K562 (cell line): ENCODE data around the gene LUZP4. TPM values are rescaled to one million over a fixed set of nuclear protein-coding genes. Genes with fewer than 3 reads are reported as not detected.

Experiments
- ATAC-seq: fragments of 200-7000 bp; cut with Tn5 transposase; 3 replicates; pipeline ENCODE4 v1.9.1; 2020; ENCODE audit warnings: moderate library complexity
- BruUV-seq: library from RNA; stranded (reverse); fragments of 400-500 nt; replicated peaks from 2 replicates; lab custom pipeline; 2021; lab: Mats Ljungman, UMichigan
- CTCF ChIA-PET: fragments of 300-600 bp; formaldehyde crosslinking; extraction: SDS; loops from one replicate; lab custom pipeline; 2021; ENCODE audit warnings: low intra/inter-chr PET ratio; lab: Yijun Ruan, JAX
- POLR2A ChIA-PET: fragments of 300-600, 350-650 bp; sonication (Branson Sonifier 250); formaldehyde crosslinking; extraction: SDS; loops from one replicate; lab custom pipeline; 2021; ENCODE audit warnings: antibody characterized with exemption, inconsistent platforms; lab: Yijun Ruan, JAX
- DNase-seq, 4 experiments: peaks; one replicate each; pipeline versions ENCODE4 v3.0.0 to v3.0.0-alpha.2; 2011 to 2018; ENCODE audit warnings: low spot score in 3 of 4, mixed read lengths in 3 of 4; ENCODE audit errors: extremely low read depth in 1 of 4
- FAIRE-seq: peaks from 2 replicates; lab custom pipeline; 2011; peaks lifted over from hg19 to GRCh38; lab: Jason Lieb, UNC
- H2AFZ ChIP-seq: 2 replicates; pipeline ENCODE4 v1.6.0; 2011; ENCODE audit warnings: low read depth, low read length, control low read depth, inconsistent platforms
- H3K27ac ChIP-seq: fragments of 200-600 bp; 3 replicates; pipeline ENCODE4 v1.8.0; 2011; ENCODE audit warnings: low read depth, mild to moderate bottlenecking, control low read depth, inconsistent platforms, low read length, moderate library complexity, mixed read lengths; ENCODE audit errors: extremely low read depth
- H3K27me3 ChIP-seq, 2 experiments: fragments of 300-600 bp in 1 of 2; 2 replicates in 1 of 2; 3 replicates in 1 of 2; pipeline versions ENCODE4 v1.6.0 to v1.8.0; 2011; ENCODE audit warnings: inconsistent platforms in 2 of 2, low read length in 2 of 2, mild to moderate bottlenecking in 1 of 2, mixed read lengths in 1 of 2, moderate library complexity in 1 of 2; ENCODE audit not compliant: control insufficient read depth in 2 of 2, insufficient read depth in 2 of 2
- H3K36me3 ChIP-seq: fragments of 300-600 bp; 3 replicates; pipeline ENCODE4 v1.8.0; 2011; ENCODE audit warnings: mild to moderate bottlenecking, low read length, inconsistent platforms; ENCODE audit not compliant: control insufficient read depth, insufficient read depth
- H3K4me1 ChIP-seq, 2 experiments: fragments of 200-600 bp in 1 of 2; replicated peaks in 1 of 2; 2 replicates in 1 of 2; 3 replicates in 1 of 2; pipeline versions ENCODE4 v1.5.1 to v1.8.0; 2011; ENCODE audit warnings: inconsistent platforms in 2 of 2, low read length in 2 of 2, mild to moderate bottlenecking in 1 of 2, mixed read lengths in 1 of 2, moderate library complexity in 1 of 2; ENCODE audit not compliant: control insufficient read depth in 2 of 2, insufficient read depth in 2 of 2
- H3K4me2 ChIP-seq: 2 replicates; pipeline ENCODE4 v1.6.1; 2011; ENCODE audit warnings: low read length, control low read depth, inconsistent platforms, mixed read lengths; ENCODE audit not compliant: insufficient read depth
- H3K4me3 ChIP-seq: fragments of 200-600 bp; sonication (generic), shearing (Covaris generic); 2 replicates; pipeline ENCODE4 v1.5.1; 2016; ENCODE audit warnings: control low read depth, inconsistent platforms
- H3K79me2 ChIP-seq: fragments of 200-600 bp; 3 replicates; pipeline ENCODE4 v1.8.0; 2011; ENCODE audit warnings: low read length, inconsistent platforms; ENCODE audit not compliant: control insufficient read depth, insufficient read depth
- H3K9ac ChIP-seq, 2 experiments: 2 replicates each; pipeline versions ENCODE4 v1.6.0 to v1.6.1; 2011; ENCODE audit warnings: low read depth in 2 of 2, low read length in 2 of 2, control low read depth in 1 of 2, inconsistent platforms in 1 of 2, mild to moderate bottlenecking in 1 of 2, mixed read lengths in 1 of 2; ENCODE audit not compliant: insufficient read depth in 1 of 2
- H3K9me1 ChIP-seq: one replicate; pipeline ENCODE4 v1.6.0; 2011; ENCODE audit warnings: inconsistent platforms, mild to moderate bottlenecking, low read length, moderate library complexity; ENCODE audit not compliant: control insufficient read depth, insufficient read depth
- H3K9me3 ChIP-seq: replicated peaks from 2 replicates; pipeline ENCODE4 v1.5.1; 2011; ENCODE audit warnings: low read depth, low read length, inconsistent platforms; ENCODE audit not compliant: control insufficient read depth, insufficient read depth
- H4K20me1 ChIP-seq: replicated peaks from 2 replicates; pipeline ENCODE4 v1.6.1; 2011; ENCODE audit warnings: low read length, inconsistent platforms, mixed read lengths; ENCODE audit not compliant: control insufficient read depth, insufficient read depth
- BCL6 ChIP-seq: fragments of 250-450 bp; sonication (Bioruptor Pico); IDR thresholded peaks from 2 replicates; pipeline ENCODE4 v1.4.0; 2020
- CTCF ChIP-seq, 3 experiments: IDR thresholded peaks in 2 of 3; conservative IDR thresholded peaks in 1 of 3; 2 replicates each; pipeline ENCODE4 v1.5.1; 2011 to 2012; ENCODE audit warnings: low read length in 3 of 3, mild to moderate bottlenecking in 3 of 3, control low read depth in 2 of 3, improper control_type of control experiment in 1 of 3, inconsistent platforms in 1 of 3, low read depth in 1 of 3, mixed read lengths in 1 of 3, moderate library complexity in 1 of 3; ENCODE audit not compliant: insufficient read depth in 2 of 3
- KAT8 ChIP-seq: fragments of 450-650 bp; IDR thresholded peaks from 2 replicates; pipeline ENCODE4 v1.6.1; 2016; ENCODE audit warnings: low read depth, mild to moderate bottlenecking
- MAX ChIP-seq: sonication (generic); formaldehyde crosslinking; IDR thresholded peaks from 2 replicates; pipeline ENCODE4 v1.9.0; 2022; ENCODE audit warnings: mild to moderate bottlenecking, missing genetic modification reagents
- MCM7 ChIP-seq, 2 experiments: fragments of 450-650 bp; IDR thresholded peaks; 2 replicates each; pipeline ENCODE4 v1.6.1; 2016 to 2018
- MYNN ChIP-seq, 2 experiments: sonication (generic); formaldehyde crosslinking in 1 of 2; IDR thresholded peaks; 2 replicates each; pipeline versions ENCODE4 v1.5.0 to v1.6.1; 2016 to 2020; ENCODE audit warnings: antibody characterized with exemption in 1 of 2, missing genetic modification reagents in 1 of 2
- RFX1 ChIP-seq: fragments of 450-650 bp; IDR thresholded peaks from 2 replicates; pipeline ENCODE4 v1.6.1; 2016; ENCODE audit warnings: mild to moderate bottlenecking, moderate library complexity
- TCF3 ChIP-seq: sonication (generic); formaldehyde crosslinking; IDR thresholded peaks from 2 replicates; pipeline ENCODE4 v1.4.0; 2020; ENCODE audit warnings: mild to moderate bottlenecking, missing genetic modification reagents
- USF1 ChIP-seq: sonication (generic); formaldehyde crosslinking; IDR thresholded peaks from 2 replicates; pipeline ENCODE4 v1.9.0; 2022; ENCODE audit warnings: mild to moderate bottlenecking, missing genetic modification reagents
- USF2 ChIP-seq: sonication (generic); formaldehyde crosslinking; IDR thresholded peaks from 2 replicates; pipeline ENCODE4 v1.5.0; 2020; ENCODE audit warnings: missing genetic modification reagents
- ZFP1 ChIP-seq: fragments of 450-650 bp; formaldehyde crosslinking; IDR thresholded peaks from 2 replicates; pipeline ENCODE4 v1.4.0; 2020; ENCODE audit warnings: mild to moderate bottlenecking, mixed read lengths
- ZNF174 ChIP-seq: fragments of 250-450 bp; sonication (Bioruptor Pico); IDR thresholded peaks from 2 replicates; pipeline ENCODE4 v1.4.0; 2020; ENCODE audit warnings: mild to moderate bottlenecking
- ZNF217 ChIP-seq: sonication (generic); formaldehyde crosslinking; IDR thresholded peaks from 2 replicates; pipeline ENCODE4 v1.8.0; 2022; ENCODE audit warnings: mild to moderate bottlenecking, missing genetic modification reagents
- whole genome bisulfite sequencing: fragments of 100-300 bp; shearing (Covaris generic); methylation state at CpG from one replicate; pipeline ENCODE4 v1.1.6; 2016; ENCODE audit warnings: low coverage, mixed read lengths; ENCODE audit not compliant: insufficient coverage; ENCODE audit errors: missing lambda C conversion rate; 5-methylcytosine and 5-hydroxymethylcytosine counted together
- in situ Hi-C: fragments of 300-500 bp; cut with MboI; formaldehyde crosslinking; loops from 4 replicates; pipeline ENCODE4 v1.15.0; 2018; ENCODE audit warnings: inconsistent platforms, mixed read lengths
- intact Hi-C: fragments of 100-400 bp; cut with micrococcal nuclease; formaldehyde crosslinking; loops from 2 replicates; pipeline ENCODE4 v1.14.2; 2022
- polyA plus RNA-seq, 8 experiments: library from polyadenylated mRNA; depleted of rRNA in 4 of 8; stranded (reverse) in 5 of 8; unstranded in 3 of 8; fragments of >200 nt; fragmentation: Nextera tagmentation in 2 of 8; fragmentation: Illumina TruSeq in 1 of 8; extraction: Ambion mirVana in 2 of 8; extraction: Trizol in 1 of 8; gene quantifications; 2 replicates each; pipeline versions ENCODE4 v1.2.1 to v1.2.3, GENCODE V29; 2011 to 2014; ENCODE audit warnings: inconsistent platforms in 1 of 8, missing spikeins in 1 of 8
- total RNA-seq, 7 experiments: library from RNA; depleted of rRNA in 6 of 7; stranded (reverse); fragments of >200 nt in 6 of 7; fragmentation: Illumina TruSeq in 2 of 7; extraction: Trizol in 2 of 7; gene quantifications; 2 replicates each; pipeline versions ENCODE4 v1.2.1 to v1.2.3, GENCODE V29; 2011 to 2021; ENCODE audit warnings: low replicate concordance in 1 of 7

The LUZP4 gene
- total and polyA plus RNA-seq, 9 of the 15 experiments (the other 6 are each of a cell fraction or from before 2014, with no cell fraction given) = 0.16 to 1.1 (median 0.36) TPM

GRCh38 chrX:115311601-115312001, 22.1 kb downstream of the LUZP4 start:
- Histone ChIP-seq H3K9ac (no peak overlapping the region), H3K4me1 (peaks cover 0 to 5% of the 10 kb centered on the region in 2 experiments; a peak in 2 of 5 replicates), H3K4me3 (no peak overlapping the region), H3K79me2 (no peaks in the 10 kb centered on the region), H3K36me3 (no peaks in the 10 kb centered on the region), H3K9me1 (no peaks in the 10 kb centered on the region), H3K27me3 (no peaks in the 10 kb centered on the region), H4K20me1 (no peaks in the 10 kb centered on the region), H3K4me2 (no peak overlapping the region), H3K9me3 (no peaks in the 10 kb centered on the region), H3K27ac (no peak overlapping the region), H2AFZ (no peak overlapping the region)
- peak; percentile 70 for ATAC-seq
- WGBS = 9% methylated on average over 9 of the region's 19 CpGs
- intact Hi-C loops = no loop called here
- ChIA-PET CTCF (no interaction called here), POLR2A (interaction anchor here (0.7 kb wide), 2 partner anchors 22 to 29 kb away, joined by 3 to 5 read pairs; no protein-coding TSS in a partner anchor)
- in situ Hi-C loops = no loop called here
- FAIRE-seq = no peak
- no TSS peak for BruUV-seq
- DNase-seq = no peak
- TF ChIP-seq ZFP1 (CRISPR knock-in tag) = no peak
- peak; percentile 44 for TF ChIP-seq USF2 (CRISPR knock-in tag)
- no peak for TF ChIP-seq MCM7 (IDR thresholded peaks at IDR 0.05)
- TF ChIP-seq TCF3 (CRISPR knock-in tag) = no peak
- peak; percentile 61; the same call in 1 of the 2 replicates for TF ChIP-seq MYNN (IDR thresholded peaks at IDR 0.05)
- TF ChIP-seq MYNN (CRISPR knock-in tag; IDR thresholded peaks at IDR 0.05) = no peak
- no peak for TF ChIP-seq KAT8
- TF ChIP-seq USF1 = peak; percentile 29; the same call in 1 of the 2 replicates
- TF ChIP-seq RFX1 = 0 out of 2 replicates have a peak, but pooled peaks have one; percentile 8
- TF ChIP-seq ZNF174 = no peak
- TF ChIP-seq MAX = no peak
- no peak for TF ChIP-seq ZNF217
- 0 out of 6 replicates have a peak, but pooled peaks of 1 of the 3 experiments have one; percentile 12 for TF ChIP-seq CTCF (IDR thresholded peaks at IDR 0.05 in 2 of 3, conservative IDR thresholded peaks at IDR 0.05 in 1 of 3; ENCODE audit: insufficient read depth in 2 of 3, low read depth in 1 of 3, low read length in 3 of 3)
- TF ChIP-seq BCL6 (CRISPR knock-in tag) = no peak
